Fibroblast of skin of right biceps (primary cell): ENCODE measurements around the gene TMEM178B.
"Not testable (repeated sequence)": the region's sequence is repeated elsewhere in the genome, so short reads cannot be mapped to it uniquely, and the experiment has no call there.

Experiments
- DNase-seq: peaks from one replicate; pipeline ENCODE4 v3.0.0-alpha.2; 2013

TMEM178B gene

DNA sequence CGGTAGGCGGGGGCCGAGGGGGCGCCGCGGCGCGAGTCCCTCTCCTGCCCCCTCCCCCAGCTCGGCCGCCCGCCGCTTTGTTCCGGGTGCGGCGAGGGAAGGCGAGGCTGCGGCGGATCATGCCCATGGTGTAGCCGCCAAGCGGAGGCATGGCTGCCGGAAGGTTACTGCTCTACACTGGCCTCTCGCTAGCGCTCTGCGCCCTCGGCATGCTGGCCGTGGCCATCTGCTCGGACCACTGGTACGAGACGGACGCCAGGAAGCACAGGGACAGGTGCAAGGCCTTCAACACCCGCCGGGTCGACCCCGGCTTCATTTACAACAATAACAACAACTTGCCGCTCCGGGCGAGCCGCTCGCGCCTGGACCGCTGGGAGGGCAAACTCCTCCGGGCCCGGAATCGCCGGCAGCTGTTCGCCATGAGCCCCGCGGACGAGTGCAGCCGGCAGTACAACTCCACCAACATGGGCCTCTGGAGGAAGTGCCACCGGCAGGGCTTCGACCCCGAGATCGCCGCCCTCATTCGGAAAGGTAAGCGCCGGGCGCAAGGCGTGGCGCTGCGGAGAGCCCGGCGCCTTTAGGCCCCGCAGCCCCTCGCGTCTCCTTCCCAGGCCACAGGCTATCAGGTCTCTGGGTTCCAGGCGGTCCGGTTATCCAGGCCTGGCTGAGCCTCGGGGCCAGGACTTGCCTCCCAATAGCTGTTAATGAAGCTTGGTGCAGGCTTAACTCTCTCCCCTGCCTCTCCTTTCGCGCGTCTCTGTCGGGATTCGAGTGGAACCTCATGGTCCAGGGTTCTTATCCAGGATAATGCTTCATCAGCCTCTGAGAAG lies 513 bp downstream of the TMEM178B start:
- DNase-seq = no peak

GRCh38 chr7:141074997-141075396 lies 1.1 kb downstream of the TMEM178B start:
- DNase-seq = no peak

DNA sequence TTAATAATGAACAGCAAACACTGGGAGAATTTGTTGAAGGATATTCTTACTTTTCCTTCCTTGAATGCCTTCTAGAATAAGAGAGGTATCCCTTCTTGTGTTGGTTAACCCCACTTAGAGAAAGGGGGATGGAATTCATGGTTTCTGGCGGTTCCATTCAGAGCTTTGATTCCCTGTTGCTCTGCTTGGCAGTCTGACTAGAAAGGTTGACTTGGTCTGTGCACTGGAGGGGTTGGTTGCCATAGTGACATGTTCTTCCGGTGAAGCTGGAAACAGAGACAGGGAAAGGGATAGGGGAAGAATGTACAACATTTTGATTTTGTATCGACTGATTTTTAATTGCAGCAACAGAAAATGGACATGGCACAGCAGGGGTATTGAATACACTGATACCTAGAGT lies 2.5 kb downstream of the TMEM178B start:
- no peak for DNase-seq

- no peak for DNase-seq
These were observed 5.4 kb downstream of the TMEM178B start for GRCh38 chr7:141079219-141079618.

- DNase-seq = not testable (repeated sequence)
These were observed 15.6 kb downstream of the TMEM178B start for GRCh38 chr7:141089490-141089889.

GRCh38 chr7:141094336-141095070 lies 20.6 kb downstream of the TMEM178B start:
- DNase-seq = no peak

DNA sequence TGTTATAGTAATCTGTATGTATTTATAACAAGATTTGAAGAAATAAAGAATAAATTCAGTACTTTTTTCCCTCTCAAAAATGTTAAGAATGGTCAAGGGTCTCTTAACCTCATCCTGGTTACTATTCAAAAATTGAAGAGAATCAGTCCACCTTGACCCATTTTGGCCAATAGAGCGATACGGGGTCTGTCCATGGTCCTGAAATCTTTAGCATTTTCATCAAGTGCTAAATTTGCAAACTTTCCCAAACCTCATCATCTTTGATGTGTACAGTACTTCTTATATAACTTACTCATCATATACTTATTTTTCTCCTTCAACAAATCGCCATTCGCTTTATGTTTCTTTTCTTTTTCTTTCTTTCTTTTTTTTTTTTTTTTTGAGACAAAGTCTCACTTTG lies 23.6 kb downstream of the TMEM178B start:
- no peak for DNase-seq

DNA sequence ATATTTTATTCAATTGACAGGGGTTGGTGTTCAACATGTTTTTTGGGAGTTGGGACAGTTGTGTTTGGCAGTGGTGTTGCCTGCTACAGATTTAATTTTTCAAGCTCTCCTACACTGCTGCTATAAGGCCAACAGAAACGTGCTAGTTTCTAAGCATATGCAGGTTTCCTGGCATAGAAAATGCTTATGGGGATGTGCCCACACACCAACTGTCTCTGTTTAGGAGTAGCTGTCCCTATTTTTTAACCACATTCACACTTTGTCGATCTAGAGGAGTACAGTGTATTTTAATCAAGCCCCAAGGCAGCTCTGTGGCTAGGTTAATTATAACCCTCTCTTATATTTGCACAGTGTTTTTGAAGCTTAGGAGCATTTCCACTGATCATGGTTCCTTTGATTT lies 28.6 kb downstream of the TMEM178B start:
- no peak for DNase-seq

- no peak for DNase-seq
These were observed 30.1 kb downstream of the TMEM178B start for GRCh38 chr7:141103847-141104429.

- no peak for DNase-seq
These were observed 39.3 kb downstream of the TMEM178B start for GRCh38 chr7:141113131-141113530.

DNA sequence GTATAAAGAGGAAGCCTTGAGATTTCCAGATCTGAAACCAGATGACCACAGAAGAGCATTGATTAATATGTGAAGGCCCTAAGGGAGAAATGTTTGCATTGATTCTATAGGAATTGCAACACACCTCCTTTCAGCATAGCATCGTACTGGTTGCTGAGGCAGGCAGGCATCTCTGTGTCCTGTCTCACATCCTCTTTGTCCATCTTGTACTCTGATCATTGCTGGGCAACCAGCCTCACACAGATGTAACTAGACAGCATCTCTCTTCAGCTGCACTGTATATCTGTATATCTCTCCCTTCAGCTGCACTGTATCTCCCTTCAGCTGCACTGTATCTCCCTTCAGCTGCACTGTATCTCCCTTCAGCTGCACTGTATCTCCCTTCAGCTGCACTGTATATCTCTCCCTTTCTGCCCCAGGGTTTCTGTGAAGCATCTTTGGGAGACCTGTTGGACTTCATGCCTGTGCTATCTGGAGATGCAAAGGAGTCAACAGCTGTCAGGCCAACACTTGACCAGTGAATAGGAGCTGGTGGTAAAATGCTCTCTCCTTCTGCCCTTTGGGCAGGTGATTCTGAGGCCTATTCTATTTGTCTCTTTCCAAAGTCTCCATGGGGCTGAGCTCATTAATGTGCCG lies 40.3 kb downstream of the TMEM178B start:
- DNase-seq = no peak

- DNase-seq = no peak
These were observed 42.1 kb downstream of the TMEM178B start for GRCh38 chr7:141115965-141116364.

- DNase-seq = not testable (repeated sequence)
These were observed 42.8 kb downstream of the TMEM178B start for GRCh38 chr7:141116661-141117060.

GRCh38 chr7:141118767-141119166 lies 44.9 kb downstream of the TMEM178B start:
- no peak for DNase-seq

DNA sequence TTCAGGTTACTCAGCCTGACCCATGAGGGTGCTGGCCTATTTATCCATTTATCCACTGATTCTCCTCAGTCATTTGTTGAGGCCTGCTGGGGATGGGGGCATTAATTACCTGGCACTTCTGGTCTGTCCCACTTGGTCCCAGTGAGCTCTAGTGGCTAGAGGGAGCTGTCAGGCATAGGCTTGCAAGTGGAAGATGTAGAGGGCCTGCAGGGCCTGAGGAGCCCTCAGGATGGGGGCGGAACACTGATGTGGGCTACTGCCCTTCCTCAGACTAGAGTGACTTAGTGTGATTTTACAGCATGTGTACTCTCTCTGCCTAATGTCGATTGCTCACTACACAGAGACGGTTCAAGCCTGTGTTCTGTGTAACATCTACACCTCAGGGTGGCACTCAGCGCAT lies 45.3 kb downstream of the TMEM178B start:
- DNase-seq = no peak

DNA sequence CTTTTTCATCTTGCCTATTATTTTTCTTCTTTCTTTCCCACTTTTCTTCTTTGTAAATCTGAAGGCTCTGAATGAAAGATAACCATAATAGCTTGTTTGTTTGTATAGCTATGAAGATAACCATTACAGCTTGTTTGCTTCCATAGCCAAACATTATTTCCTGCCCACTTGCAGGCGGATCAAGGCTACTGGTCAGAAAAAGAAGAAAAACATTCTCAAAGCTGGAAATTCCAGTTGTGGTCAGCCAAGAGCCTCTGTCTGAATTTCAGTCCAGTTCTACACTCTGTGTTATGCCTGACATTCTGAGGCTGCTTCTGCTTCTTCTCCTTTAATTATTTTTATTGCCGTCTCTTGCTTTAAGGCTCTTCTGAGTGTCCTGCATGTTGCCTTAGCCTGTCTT lies 48.9 kb downstream of the TMEM178B start:
- DNase-seq = no peak

- DNase-seq = no peak
These were observed 49.7 kb downstream of the TMEM178B start for GRCh38 chr7:141123522-141123921.

DNA sequence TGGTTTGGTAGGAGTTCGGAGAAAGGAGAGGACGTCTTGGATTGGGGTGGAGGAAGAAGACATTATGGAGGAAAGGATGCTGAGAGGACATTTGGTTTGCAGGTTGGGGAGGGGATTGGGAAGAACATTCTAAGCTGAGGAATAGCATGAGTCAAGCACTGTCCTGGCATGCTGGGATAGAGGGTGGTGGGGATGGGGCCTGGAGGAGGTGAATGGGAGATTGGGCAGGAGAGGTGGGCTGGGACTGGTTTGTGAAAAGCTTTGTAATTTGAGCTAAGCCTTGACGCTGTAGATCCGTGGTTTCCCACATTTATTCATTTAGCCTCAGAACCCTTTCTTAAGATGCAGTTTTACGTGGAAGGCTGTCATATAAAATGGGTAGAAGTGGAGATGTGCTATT lies 52.2 kb downstream of the TMEM178B start:
- no peak for DNase-seq

- no peak for DNase-seq
These were observed 54.6 kb downstream of the TMEM178B start for GRCh38 chr7:141128506-141128905.

DNA sequence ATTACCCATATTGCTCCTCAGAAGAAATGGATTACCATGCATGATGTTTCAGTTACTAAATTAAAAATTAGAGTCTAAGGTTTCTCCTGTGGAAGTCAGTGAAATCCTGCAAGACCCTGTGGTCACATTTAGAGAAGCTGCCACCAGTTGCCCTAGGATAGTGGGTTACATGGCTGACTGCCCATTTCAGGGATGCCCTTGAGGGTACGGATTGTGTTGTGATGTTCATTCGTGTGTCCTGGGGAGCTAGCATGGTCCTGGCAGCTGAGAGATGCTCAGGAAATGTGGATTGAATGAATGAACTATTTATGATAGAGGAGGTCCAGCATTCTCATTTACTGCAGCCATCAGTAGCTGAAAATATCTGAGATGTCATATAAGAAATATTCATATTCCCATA lies 55.1 kb downstream of the TMEM178B start:
- DNase-seq = no peak

GRCh38 chr7:141132671-141133070 lies 58.8 kb downstream of the TMEM178B start:
- DNase-seq = no peak

DNA sequence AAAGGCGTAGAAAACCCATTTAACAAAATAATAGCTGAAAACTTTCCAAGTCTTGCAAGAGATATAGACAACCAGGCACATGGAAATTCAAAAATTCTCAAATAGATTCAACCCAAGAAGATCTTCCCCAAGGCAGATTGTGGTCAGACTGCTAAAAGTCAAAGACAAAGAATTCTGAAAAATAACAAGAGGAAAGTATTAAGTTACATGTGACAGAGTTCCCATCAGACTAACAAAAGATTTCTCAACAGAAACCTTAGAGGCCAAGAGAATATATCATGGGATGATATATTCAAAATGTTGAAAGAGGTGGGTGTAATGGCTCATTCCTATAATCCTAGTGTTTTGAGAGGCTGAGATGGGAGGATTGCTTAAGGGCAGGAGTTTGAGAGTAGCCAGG lies 59.8 kb downstream of the TMEM178B start:
- no peak for DNase-seq

DNA sequence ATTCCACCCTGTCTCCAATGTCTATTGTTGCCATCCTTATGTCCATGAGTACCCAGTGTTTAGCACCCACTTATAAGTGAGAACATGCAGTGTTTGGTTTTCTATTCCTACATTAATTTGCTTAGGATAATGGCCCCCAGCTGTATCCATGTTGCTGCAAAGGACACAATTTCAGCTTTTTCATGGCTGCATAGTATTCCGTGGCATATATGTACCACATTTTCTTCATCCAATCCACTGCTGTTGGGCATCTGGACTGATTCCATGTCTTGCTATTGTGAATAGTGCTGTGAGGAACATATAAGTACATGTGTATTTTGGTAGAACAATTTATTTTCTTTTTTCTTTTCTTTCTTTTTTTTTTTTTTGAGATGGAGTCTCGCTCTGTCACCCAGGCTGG lies 68.2 kb downstream of the TMEM178B start:
- no peak for DNase-seq
